IPS-20b (cell line): ENCODE data around the gene NAPB.

Experiments
- H3K27ac ChIP-seq: one replicate; pipeline ENCODE4 v1.5.1; 2013; ENCODE audit warnings: low read length
- H3K27me3 ChIP-seq: 2 replicates; pipeline ENCODE4 v1.6.1; 2013; ENCODE audit warnings: mild to moderate bottlenecking, low read length, inconsistent platforms; ENCODE audit not compliant: insufficient read depth
- H3K36me3 ChIP-seq: 2 replicates; pipeline ENCODE4 v1.6.1; 2013; ENCODE audit warnings: low read depth, mild to moderate bottlenecking, inconsistent platforms, low read length, moderate library complexity; ENCODE audit not compliant: insufficient read depth
- H3K4me1 ChIP-seq: 2 replicates; pipeline ENCODE4 v1.6.1; 2013; ENCODE audit warnings: mild to moderate bottlenecking, control low read depth, inconsistent platforms, low read length, moderate library complexity; ENCODE audit not compliant: insufficient read depth
- H3K4me3 ChIP-seq: 2 replicates; pipeline ENCODE4 v1.5.1; 2013; ENCODE audit warnings: mild to moderate bottlenecking, low read length, inconsistent platforms
- H3K9ac ChIP-seq: 2 replicates; pipeline ENCODE4 v1.6.1; 2013; ENCODE audit warnings: low read depth, mild to moderate bottlenecking, inconsistent platforms, low read length, moderate library complexity
- H3K9me3 ChIP-seq: 2 replicates; pipeline ENCODE4 v1.6.1; 2013; ENCODE audit warnings: mild to moderate bottlenecking, low read depth, low read length, inconsistent platforms; ENCODE audit not compliant: insufficient read depth

Gene NAPB

GRCh38 chr20:23451956-23452487 is 30.7 kb upstream of the NAPB start:
- Histone ChIP-seq H3K4me1 (no peaks in the 10 kb centered on the region), H3K27me3 (no peaks in the 10 kb centered on the region; the same call in 1 of the 2 replicates), H3K9me3 (no peaks in the 10 kb centered on the region), H3K4me3 (no peak overlapping the region), H3K36me3 (no peaks in the 10 kb centered on the region), H3K27ac (no peak overlapping the region), H3K9ac (no peak overlapping the region)

GRCh38 chr20:23450877-23451276 is 29.6 kb upstream of the NAPB start:
- Histone ChIP-seq H3K4me1 (no peaks in the 10 kb centered on the region), H3K9me3 (no peaks in the 10 kb centered on the region), H3K27me3 (no peaks in the 10 kb centered on the region; the same call in 1 of the 2 replicates), H3K9ac (no peak overlapping the region), H3K36me3 (no peaks in the 10 kb centered on the region), H3K27ac (no peak overlapping the region), H3K4me3 (no peak overlapping the region)

- no peak overlapping the region for H3K27ac ChIP-seq
- no peaks in the 10 kb centered on the region for H3K9me3 ChIP-seq
- no peak overlapping the region for H3K4me3 ChIP-seq
Measured at GRCh38 chr20:23449421-23449820, 28.1 kb upstream of the NAPB start.

DNA sequence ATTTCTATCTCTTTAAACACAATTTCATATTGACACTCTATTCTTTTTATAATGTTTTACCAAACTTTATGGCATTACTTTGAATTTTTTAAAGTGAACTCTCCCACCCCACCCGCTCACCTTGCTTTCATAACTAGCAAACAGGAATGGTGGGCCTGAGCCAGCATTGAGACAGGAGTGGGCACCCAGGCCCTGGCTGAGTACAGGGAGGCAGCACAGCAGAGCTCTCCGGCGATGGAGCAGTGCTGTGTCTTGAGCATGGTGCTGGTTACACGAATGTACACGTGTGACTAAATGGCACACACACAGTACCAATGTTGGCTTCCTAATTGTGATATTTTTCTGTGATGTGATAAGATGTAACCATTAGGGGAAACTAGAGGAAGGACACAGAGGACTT is 26.9 kb upstream of the NAPB start:
- no peaks in the 10 kb centered on the region for H3K36me3 ChIP-seq
- H3K4me3 ChIP-seq: no peak overlapping the region
- H3K9ac ChIP-seq: no peak overlapping the region
- no peaks in the 10 kb centered on the region for H3K9me3 ChIP-seq
- H3K4me1 ChIP-seq: no peaks in the 10 kb centered on the region
- no peak overlapping the region for H3K27ac ChIP-seq
- no peaks in the 10 kb centered on the region; the same call in 1 of the 2 replicates for H3K27me3 ChIP-seq

More at GRCh38 chr20:23449421-23449820, 28.1 kb upstream of the NAPB start:
- Histone ChIP-seq H3K36me3 (no peaks in the 10 kb centered on the region), H3K4me1 (no peaks in the 10 kb centered on the region), H3K9ac (no peak overlapping the region), H3K27me3 (no peaks in the 10 kb centered on the region; the same call in 1 of the 2 replicates)

- Histone ChIP-seq H3K27ac (no peak overlapping the region), H3K4me3 (no peak overlapping the region), H3K9ac (no peak overlapping the region)
Measured at GRCh38 chr20:23446505-23446904, 25.2 kb upstream of the NAPB start.

GRCh38 chr20:23445596-23446217 is 24.4 kb upstream of the NAPB start:
- no peak overlapping the region for H3K4me3 ChIP-seq
- no peaks in the 10 kb centered on the region; the same call in 1 of the 2 replicates for H3K27me3 ChIP-seq
- no peak overlapping the region for H3K9ac ChIP-seq
- no peaks in the 10 kb centered on the region for H3K9me3 ChIP-seq
- H3K4me1 ChIP-seq: no peaks in the 10 kb centered on the region
- H3K27ac ChIP-seq: no peak overlapping the region
- H3K36me3 ChIP-seq: no peaks in the 10 kb centered on the region

More at GRCh38 chr20:23446505-23446904, 25.2 kb upstream of the NAPB start:
- H3K36me3 ChIP-seq: no peaks in the 10 kb centered on the region
- H3K27me3 ChIP-seq: no peaks in the 10 kb centered on the region; the same call in 1 of the 2 replicates
- no peaks in the 10 kb centered on the region for H3K9me3 ChIP-seq
- H3K4me1 ChIP-seq: no peaks in the 10 kb centered on the region

GRCh38 chr20:23444859-23445258 is 23.6 kb upstream of the NAPB start:
- Histone ChIP-seq H3K9me3 (no peaks in the 10 kb centered on the region), H3K36me3 (no peaks in the 10 kb centered on the region), H3K27ac (no peak overlapping the region), H3K4me1 (no peaks in the 10 kb centered on the region), H3K4me3 (no peak overlapping the region), H3K9ac (no peak overlapping the region), H3K27me3 (no peaks in the 10 kb centered on the region; the same call in 1 of the 2 replicates)

DNA sequence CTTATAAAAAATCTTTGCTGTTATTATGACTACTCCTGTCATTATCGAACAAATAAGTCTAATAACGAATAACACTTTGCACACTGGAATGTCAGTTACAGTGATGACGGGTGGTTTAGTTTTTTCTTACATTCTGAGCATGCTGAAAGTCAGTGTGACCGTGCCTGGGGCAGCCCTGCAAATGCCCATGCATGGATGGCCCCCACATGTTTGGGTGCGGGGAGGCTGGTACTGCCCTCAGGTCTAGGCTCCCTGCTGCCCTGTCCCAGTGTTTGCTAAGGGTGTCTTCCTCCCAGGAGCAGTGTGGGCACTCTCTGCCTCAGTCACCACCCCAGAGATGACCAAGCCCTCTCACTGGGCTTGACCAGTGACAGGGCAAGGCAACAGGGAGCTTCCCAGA is 21.1 kb upstream of the NAPB start:
- H3K27me3 ChIP-seq: no peaks in the 10 kb centered on the region
- H3K4me3 ChIP-seq: no peak overlapping the region
- H3K36me3 ChIP-seq: no peaks in the 10 kb centered on the region
- no peak overlapping the region for H3K27ac ChIP-seq
- no peaks in the 10 kb centered on the region for H3K9me3 ChIP-seq
- H3K4me1 ChIP-seq: no peaks in the 10 kb centered on the region
- H3K9ac ChIP-seq: no peak overlapping the region

- Histone ChIP-seq H3K9ac (no peak overlapping the region), H3K4me3 (no peak overlapping the region), H3K9me3 (no peaks in the 10 kb centered on the region), H3K36me3 (no peaks in the 10 kb centered on the region), H3K4me1 (no peaks in the 10 kb centered on the region), H3K27ac (no peak overlapping the region), H3K27me3 (no peaks in the 10 kb centered on the region)
Measured at GRCh38 chr20:23441850-23442313, 20.6 kb upstream of the NAPB start.

- H3K9me3 ChIP-seq: no peaks in the 10 kb centered on the region
- no peak overlapping the region for H3K9ac ChIP-seq
- no peak overlapping the region for H3K27ac ChIP-seq
- no peaks in the 10 kb centered on the region for H3K36me3 ChIP-seq
- H3K4me1 ChIP-seq: no peaks in the 10 kb centered on the region
- H3K27me3 ChIP-seq: no peaks in the 10 kb centered on the region
- no peak overlapping the region for H3K4me3 ChIP-seq
Measured at GRCh38 chr20:23440004-23440403, 18.7 kb upstream of the NAPB start.

GRCh38 chr20:23438661-23439060 is 17.4 kb upstream of the NAPB start:
- Histone ChIP-seq H3K9me3 (no peaks in the 10 kb centered on the region), H3K9ac (no peak overlapping the region), H3K4me1 (no peaks in the 10 kb centered on the region), H3K27me3 (no peaks in the 10 kb centered on the region), H3K27ac (no peak overlapping the region), H3K36me3 (no peaks in the 10 kb centered on the region), H3K4me3 (no peak overlapping the region)

- no peak overlapping the region for H3K27ac ChIP-seq
- H3K4me1 ChIP-seq: no peaks in the 10 kb centered on the region
- no peak overlapping the region for H3K9ac ChIP-seq
- no peaks in the 10 kb centered on the region for H3K27me3 ChIP-seq
- H3K36me3 ChIP-seq: no peaks in the 10 kb centered on the region
- H3K4me3 ChIP-seq: no peak overlapping the region
- H3K9me3 ChIP-seq: no peaks in the 10 kb centered on the region
Measured at GRCh38 chr20:23437126-23437899, 16.0 kb upstream of the NAPB start.
